IMR-90 (cell line): ENCODE results near the gene HPSE2. TPM values are rescaled to one million over a fixed set of nuclear protein-coding genes. Genes with fewer than 3 reads are reported as not detected.

ENCODE experiments used
- ATAC-seq: fragments of 200-7000 bp; cut with Tn5 transposase; 2 replicates; pipeline ENCODE4 v1.9.1; 2020; ENCODE audit warnings: low read depth, mild to moderate bottlenecking, moderate library complexity
- BruUV-seq: library from RNA; stranded (reverse); fragments of 400-500 nt; replicated peaks from 2 replicates; lab custom pipeline; 2021; lab: Mats Ljungman, UMichigan
- CTCF ChIA-PET: fragments of 300-600 bp; formaldehyde crosslinking; extraction: SDS; loops from one replicate; lab custom pipeline; 2021; ENCODE audit warnings: antibody characterized with exemption; lab: Yijun Ruan, JAX
- POLR2A ChIA-PET: fragments of 300-600 bp; sonication (Branson Sonifier 250); formaldehyde crosslinking; loops from one replicate; lab custom pipeline; 2022; ENCODE audit warnings: antibody characterized with exemption; ENCODE audit not compliant: unreplicated experiment; lab: Charles Lee
- DNase-seq: peaks from one replicate; pipeline ENCODE4 v3.0.0; 2013
- H2AFZ ChIP-seq: replicated peaks from 2 replicates; pipeline ENCODE3; 2013; ENCODE audit warnings: low read length, mild to moderate bottlenecking; ENCODE audit not compliant: poor library complexity
- H2AK5ac ChIP-seq: 2 replicates; pipeline ENCODE4 v1.6.1; 2013; ENCODE audit warnings: low read depth, low read length, inconsistent platforms
- H2AK9ac ChIP-seq: replicated peaks from 2 replicates; pipeline ENCODE3; 2013; ENCODE audit warnings: mild to moderate bottlenecking, low read depth, low read length, moderate library complexity; ENCODE audit not compliant: poor library complexity
- H2BK120ac ChIP-seq: 2 replicates; pipeline ENCODE4 v1.6.1; 2013; ENCODE audit warnings: low read depth, low read length, inconsistent platforms
- H2BK15ac ChIP-seq: 3 replicates; pipeline ENCODE4 v1.6.1; 2013; ENCODE audit warnings: low read depth, low read length, inconsistent platforms
- H2BK20ac ChIP-seq: 2 replicates; pipeline ENCODE4 v1.6.1; 2013; ENCODE audit warnings: low read depth, mild to moderate bottlenecking, inconsistent platforms, low read length, moderate library complexity
- H2BK5ac ChIP-seq: 2 replicates; pipeline ENCODE4 v1.6.1; 2013; ENCODE audit warnings: mild to moderate bottlenecking, low read depth, low read length, inconsistent platforms; ENCODE audit not compliant: poor library complexity, severe bottlenecking
- H3K14ac ChIP-seq: replicated peaks from 2 replicates; pipeline ENCODE4 v1.6.1; 2013; ENCODE audit warnings: low read depth, low read length, inconsistent platforms
- H3K18ac ChIP-seq: 2 replicates; pipeline ENCODE4 v1.6.1; 2013; ENCODE audit warnings: low read depth, low read length, control low read depth
- H3K23ac ChIP-seq: 2 replicates; pipeline ENCODE4 v1.6.1; 2013; ENCODE audit warnings: low read depth, low read length, inconsistent platforms
- H3K27ac ChIP-seq: 2 replicates; pipeline ENCODE4 v1.5.1; 2013; ENCODE audit warnings: mild to moderate bottlenecking, control low read depth, low read length; ENCODE audit not compliant: insufficient read depth
- H3K27me3 ChIP-seq: 2 replicates; pipeline ENCODE4 v1.6.1; 2013; ENCODE audit warnings: low read length; ENCODE audit not compliant: control insufficient read depth, insufficient read depth
- H3K36me3 ChIP-seq: 2 replicates; pipeline ENCODE4 v1.6.1; 2013; ENCODE audit warnings: low read length, mixed read lengths; ENCODE audit not compliant: control insufficient read depth, insufficient read depth
- H3K4ac ChIP-seq: 2 replicates; pipeline ENCODE4 v1.6.1; 2013; ENCODE audit warnings: low read depth, low read length, inconsistent platforms
- H3K4me1 ChIP-seq: 2 replicates; pipeline ENCODE4 v1.6.1; 2013; ENCODE audit warnings: low read length, mixed read lengths; ENCODE audit not compliant: control insufficient read depth, insufficient read depth
- H3K4me2 ChIP-seq: 2 replicates; pipeline ENCODE4 v1.6.1; 2013; ENCODE audit warnings: low read depth, mild to moderate bottlenecking, control low read depth, low read length, moderate library complexity
- H3K4me3 ChIP-seq: 2 replicates; pipeline ENCODE4 v1.5.1; 2013; ENCODE audit warnings: low read depth, mild to moderate bottlenecking, control low read depth, low read length, moderate library complexity; ENCODE audit not compliant: insufficient read depth
- H3K56ac ChIP-seq: 2 replicates; pipeline ENCODE4 v1.6.1; 2013; ENCODE audit warnings: low read length, inconsistent platforms; ENCODE audit not compliant: insufficient read depth; ENCODE audit errors: extremely low read depth
- H3K79me1 ChIP-seq, 2 experiments: 2 replicates each; pipeline ENCODE4 v1.6.1; 2013; ENCODE audit warnings: low read length in 2 of 2, inconsistent platforms in 1 of 2, low read depth in 1 of 2
- H3K9ac ChIP-seq: 2 replicates; pipeline ENCODE4 v1.6.1; 2013; ENCODE audit warnings: low read depth, low read length, control low read depth
- H3K9me1 ChIP-seq: 2 replicates; pipeline ENCODE4 v1.6.1; 2013; ENCODE audit warnings: low read length, inconsistent platforms; ENCODE audit not compliant: insufficient read depth
- H3K9me3 ChIP-seq: 2 replicates; pipeline ENCODE4 v1.6.1; 2013; ENCODE audit warnings: low read length; ENCODE audit not compliant: control insufficient read depth, insufficient read depth
- H4K20me1 ChIP-seq: 2 replicates; pipeline ENCODE4 v1.6.1; 2013; ENCODE audit warnings: low read length, inconsistent platforms; ENCODE audit not compliant: insufficient read depth
- H4K5ac ChIP-seq: 2 replicates; pipeline ENCODE4 v1.6.1; 2013; ENCODE audit warnings: mild to moderate bottlenecking, low read depth, low read length, control low read depth
- H4K8ac ChIP-seq, 2 experiments: 2 replicates each; pipeline ENCODE4 v1.6.1; 2013; ENCODE audit warnings: low read depth in 2 of 2, low read length in 2 of 2, control low read depth in 1 of 2, inconsistent platforms in 1 of 2
- H4K91ac ChIP-seq: 2 replicates; pipeline ENCODE4 v1.6.1; 2013; ENCODE audit warnings: low read depth, low read length, inconsistent platforms; ENCODE audit not compliant: insufficient read depth
- BHLHE40 ChIP-seq: fragments of 150-350 bp; IDR thresholded peaks from 2 replicates; pipeline ENCODE4 v1.6.1; 2016; ENCODE audit warnings: mild to moderate bottlenecking, low read depth, low read length
- CEBPB ChIP-seq: IDR thresholded peaks from 2 replicates; pipeline ENCODE4 v1.6.1; 2012; ENCODE audit warnings: low read depth, low read length, improper control_type of control experiment
- CHD1 ChIP-seq: IDR thresholded peaks from 2 replicates; pipeline ENCODE4 v1.6.1; 2012; ENCODE audit warnings: low read depth, low read length, improper control_type of control experiment
- FOS ChIP-seq: fragments of 150-350 bp; IDR thresholded peaks from 2 replicates; pipeline ENCODE4 v1.6.1; 2016; ENCODE audit warnings: low read depth, low read length
- MAFK ChIP-seq: IDR thresholded peaks from 2 replicates; pipeline ENCODE4 v1.6.1; 2012; ENCODE audit warnings: low read depth, low read length, improper control_type of control experiment
- MAZ ChIP-seq: IDR thresholded peaks from 2 replicates; pipeline ENCODE4 v1.6.1; 2012; ENCODE audit warnings: low read depth, mild to moderate bottlenecking, low read length, improper control_type of control experiment, moderate library complexity, borderline replicate concordance
- MXI1 ChIP-seq: IDR thresholded peaks from 2 replicates; pipeline ENCODE4 v1.6.1; 2012; ENCODE audit warnings: low read depth, mild to moderate bottlenecking, low read length, moderate library complexity, borderline replicate concordance
- POLR2A ChIP-seq: IDR thresholded peaks from 2 replicates; pipeline ENCODE4 v1.6.1; 2012; ENCODE audit warnings: mild to moderate bottlenecking, low read depth, low read length
- RAD21 ChIP-seq: IDR thresholded peaks from 2 replicates; pipeline ENCODE4 v1.6.1; 2012; ENCODE audit warnings: low read length, improper control_type of control experiment
- RCOR1 ChIP-seq: IDR thresholded peaks from 2 replicates; pipeline ENCODE4 v1.6.1; 2012; ENCODE audit warnings: mild to moderate bottlenecking, low read length, improper control_type of control experiment; ENCODE audit not compliant: insufficient replicate concordance
- RFX5 ChIP-seq: IDR thresholded peaks from 2 replicates; pipeline ENCODE4 v1.8.0; 2012; ENCODE audit warnings: low read depth, mild to moderate bottlenecking, low read length, moderate library complexity
- SMC3 ChIP-seq: fragments of 150-350 bp; IDR thresholded peaks from 2 replicates; pipeline ENCODE4 v1.6.1; 2016; ENCODE audit warnings: low read depth, mild to moderate bottlenecking, antibody characterized with exemption, low read length, moderate library complexity
- WGBS, 2 experiments: methylation state at CpG; one replicate each; pipeline versions ENCODE4 v1.1.5 to v1.1.7; 2013; ENCODE audit warnings: missing lambda C conversion rate in 2 of 2; ENCODE audit not compliant: insufficient read length in 1 of 2; ENCODE audit errors: extremely low coverage in 2 of 2; 5-methylcytosine and 5-hydroxymethylcytosine counted together
- dilution Hi-C: fragments of 300-500 bp; cut with HindIII; formaldehyde crosslinking; loops from one replicate; pipeline ENCODE4 v1.14.3; 2018; ENCODE audit warnings: low sequenced_read_pairs; ENCODE audit not compliant: unreplicated experiment
- in situ Hi-C: fragments of 300-500 bp; cut with MboI; formaldehyde crosslinking; loops from 3 replicates; pipeline ENCODE4 v1.14.3; 2019; ENCODE audit warnings: low sequenced_read_pairs, inconsistent platforms, mixed read lengths
- intact Hi-C: fragments of 100-400 bp; cut with micrococcal nuclease; formaldehyde crosslinking; loops from 2 replicates; pipeline ENCODE4 v1.10.0; 2022
- polyA plus RNA-seq, 3 experiments: library from polyadenylated mRNA; depleted of rRNA; stranded (reverse); fragments of >200 nt; gene quantifications; 2 replicates each; pipeline ENCODE4 v1.2.3, GENCODE V29; 2012; ENCODE audit warnings: low replicate concordance in 1 of 3
- total RNA-seq: library from RNA; depleted of rRNA; stranded (reverse); fragments of >200 nt; gene quantifications from 2 replicates; pipeline ENCODE4 v1.2.3, GENCODE V29; 2012
- TF ChIP-seq, protein P1 (sequence below): fragments of 150-350 bp; IDR thresholded peaks from 2 replicates; pipeline ENCODE4 v1.6.1; 2017; ENCODE audit warnings: mild to moderate bottlenecking, antibody characterized with exemption, low read length, low read depth
- TF ChIP-seq, protein P2 (sequence below): conservative IDR thresholded peaks from 2 replicates; pipeline ENCODE4 v1.5.1; 2012; ENCODE audit warnings: mild to moderate bottlenecking, low read depth, low read length, improper control_type of control experiment
- TF ChIP-seq, protein P3 (sequence below): fragments of 150-350 bp; IDR thresholded peaks from 2 replicates; pipeline ENCODE4 v1.6.1; 2016; ENCODE audit warnings: low read depth, mild to moderate bottlenecking, low read length, moderate library complexity, borderline replicate concordance

HPSE2 gene
- total and polyA plus RNA-seq, 2 of the 4 experiments (the other 2 are of a cell fraction), result not detected

DNA sequence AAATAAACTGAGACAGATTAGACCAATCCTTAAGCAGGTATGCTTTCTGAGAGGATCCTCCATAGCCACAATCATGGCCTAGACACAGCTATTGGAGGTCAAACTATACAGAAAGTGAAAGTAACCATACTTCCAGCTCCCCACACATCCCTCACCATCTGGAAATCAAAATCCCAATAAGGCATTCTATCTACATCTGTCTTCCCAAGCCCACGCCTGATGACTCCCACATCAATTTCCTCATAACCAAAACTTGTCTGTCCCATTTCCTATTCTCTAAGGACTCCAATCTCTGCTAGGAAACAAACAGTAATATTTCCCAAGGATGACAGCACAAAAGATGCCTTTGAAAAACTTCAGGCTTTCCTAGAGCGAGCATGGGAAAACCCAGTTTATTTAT, 541.6 kb downstream of the HPSE2 start:
- POLR2A ChIA-PET, result no interaction called here
- intact Hi-C loops, result no loop called here
- no peak for ATAC-seq

More for the DNA sequence above, 541.6 kb downstream of the HPSE2 start:
- Histone ChIP-seq H2BK5ac (no peak overlapping the region), H4K20me1 (no peaks in the 10 kb centered on the region), H3K4me3 (no peak overlapping the region), H3K4me2 (no peak overlapping the region), H3K36me3 (no peaks in the 10 kb centered on the region), H2AK5ac (no peak overlapping the region), H2BK15ac (no peak overlapping the region), H2AFZ (no peak overlapping the region), H4K8ac (no peak overlapping the region), H2BK20ac (no peak overlapping the region), H4K5ac (no peak overlapping the region), H3K27me3 (no peaks in the 10 kb centered on the region), H3K79me1 (no peaks in the 10 kb centered on the region), H3K9me3 (no peaks in the 10 kb centered on the region), H3K14ac (no peak overlapping the region), H3K56ac (no peak overlapping the region), H3K4ac (no peak overlapping the region), H3K9ac (no peak overlapping the region), H2BK120ac (no peak overlapping the region), H3K4me1 (no peaks in the 10 kb centered on the region), H2AK9ac (no peak overlapping the region), H3K23ac (no peak overlapping the region), H3K9me1 (no peaks in the 10 kb centered on the region), H4K91ac (no peak overlapping the region), H3K18ac (no peak overlapping the region), H3K27ac (no peak overlapping the region)
- in situ Hi-C loops (no loop called here), dilution Hi-C loops (no loop called here)
- TF ChIP-seq MAFK, result no peak
- TF ChIP-seq POLR2A, result no peak
- TF ChIP-seq SMC3, result no peak
- no peak for TF ChIP-seq CEBPB
- no peak for TF ChIP-seq BHLHE40
- TF ChIP-seq, protein P1, sequence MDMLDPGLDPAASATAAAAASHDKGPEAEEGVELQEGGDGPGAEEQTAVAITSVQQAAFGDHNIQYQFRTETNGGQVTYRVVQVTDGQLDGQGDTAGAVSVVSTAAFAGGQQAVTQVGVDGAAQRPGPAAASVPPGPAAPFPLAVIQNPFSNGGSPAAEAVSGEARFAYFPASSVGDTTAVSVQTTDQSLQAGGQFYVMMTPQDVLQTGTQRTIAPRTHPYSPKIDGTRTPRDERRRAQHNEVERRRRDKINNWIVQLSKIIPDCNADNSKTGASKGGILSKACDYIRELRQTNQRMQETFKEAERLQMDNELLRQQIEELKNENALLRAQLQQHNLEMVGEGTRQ, result no peak
- TF ChIP-seq MAZ, result no peak
- TF ChIP-seq, protein P2, sequence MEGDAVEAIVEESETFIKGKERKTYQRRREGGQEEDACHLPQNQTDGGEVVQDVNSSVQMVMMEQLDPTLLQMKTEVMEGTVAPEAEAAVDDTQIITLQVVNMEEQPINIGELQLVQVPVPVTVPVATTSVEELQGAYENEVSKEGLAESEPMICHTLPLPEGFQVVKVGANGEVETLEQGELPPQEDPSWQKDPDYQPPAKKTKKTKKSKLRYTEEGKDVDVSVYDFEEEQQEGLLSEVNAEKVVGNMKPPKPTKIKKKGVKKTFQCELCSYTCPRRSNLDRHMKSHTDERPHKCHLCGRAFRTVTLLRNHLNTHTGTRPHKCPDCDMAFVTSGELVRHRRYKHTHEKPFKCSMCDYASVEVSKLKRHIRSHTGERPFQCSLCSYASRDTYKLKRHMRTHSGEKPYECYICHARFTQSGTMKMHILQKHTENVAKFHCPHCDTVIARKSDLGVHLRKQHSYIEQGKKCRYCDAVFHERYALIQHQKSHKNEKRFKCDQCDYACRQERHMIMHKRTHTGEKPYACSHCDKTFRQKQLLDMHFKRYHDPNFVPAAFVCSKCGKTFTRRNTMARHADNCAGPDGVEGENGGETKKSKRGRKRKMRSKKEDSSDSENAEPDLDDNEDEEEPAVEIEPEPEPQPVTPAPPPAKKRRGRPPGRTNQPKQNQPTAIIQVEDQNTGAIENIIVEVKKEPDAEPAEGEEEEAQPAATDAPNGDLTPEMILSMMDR, result no peak
- TF ChIP-seq RCOR1, result no peak
- no peak for TF ChIP-seq MXI1
- no peak for TF ChIP-seq CHD1
- TF ChIP-seq RFX5, result no peak
- no peak for TF ChIP-seq RAD21
- TF ChIP-seq FOS, result no peak
- TF ChIP-seq, protein P3, sequence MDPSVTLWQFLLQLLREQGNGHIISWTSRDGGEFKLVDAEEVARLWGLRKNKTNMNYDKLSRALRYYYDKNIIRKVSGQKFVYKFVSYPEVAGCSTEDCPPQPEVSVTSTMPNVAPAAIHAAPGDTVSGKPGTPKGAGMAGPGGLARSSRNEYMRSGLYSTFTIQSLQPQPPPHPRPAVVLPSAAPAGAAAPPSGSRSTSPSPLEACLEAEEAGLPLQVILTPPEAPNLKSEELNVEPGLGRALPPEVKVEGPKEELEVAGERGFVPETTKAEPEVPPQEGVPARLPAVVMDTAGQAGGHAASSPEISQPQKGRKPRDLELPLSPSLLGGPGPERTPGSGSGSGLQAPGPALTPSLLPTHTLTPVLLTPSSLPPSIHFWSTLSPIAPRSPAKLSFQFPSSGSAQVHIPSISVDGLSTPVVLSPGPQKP, result no peak
- DNase-seq, result no peak
- CTCF ChIA-PET, result no interaction called here
- no TSS peak for BruUV-seq
- WGBS, 2 experiments, result 40% methylated on average over 1 of the region's 2 CpGs; no CpG with 5 or more reads in 1 of the 2 experiments
